ENCODE results near the gene MTR. TPM values are rescaled to one million over a fixed set of nuclear protein-coding genes. Genes with fewer than 3 reads are reported as not detected.

MTR gene
- total RNA-seq: 10 to 100 TPM in 3 of 6 experiments, 1 to 10 TPM in 3; 9.4 to 15.4 (median 11.8) TPM
- long read RNA-seq, partial matches to known transcripts: 0 of 2 reads
- long read RNA-seq, other reads (novel, unspliced or antisense): 2 of 2 reads

DNA sequence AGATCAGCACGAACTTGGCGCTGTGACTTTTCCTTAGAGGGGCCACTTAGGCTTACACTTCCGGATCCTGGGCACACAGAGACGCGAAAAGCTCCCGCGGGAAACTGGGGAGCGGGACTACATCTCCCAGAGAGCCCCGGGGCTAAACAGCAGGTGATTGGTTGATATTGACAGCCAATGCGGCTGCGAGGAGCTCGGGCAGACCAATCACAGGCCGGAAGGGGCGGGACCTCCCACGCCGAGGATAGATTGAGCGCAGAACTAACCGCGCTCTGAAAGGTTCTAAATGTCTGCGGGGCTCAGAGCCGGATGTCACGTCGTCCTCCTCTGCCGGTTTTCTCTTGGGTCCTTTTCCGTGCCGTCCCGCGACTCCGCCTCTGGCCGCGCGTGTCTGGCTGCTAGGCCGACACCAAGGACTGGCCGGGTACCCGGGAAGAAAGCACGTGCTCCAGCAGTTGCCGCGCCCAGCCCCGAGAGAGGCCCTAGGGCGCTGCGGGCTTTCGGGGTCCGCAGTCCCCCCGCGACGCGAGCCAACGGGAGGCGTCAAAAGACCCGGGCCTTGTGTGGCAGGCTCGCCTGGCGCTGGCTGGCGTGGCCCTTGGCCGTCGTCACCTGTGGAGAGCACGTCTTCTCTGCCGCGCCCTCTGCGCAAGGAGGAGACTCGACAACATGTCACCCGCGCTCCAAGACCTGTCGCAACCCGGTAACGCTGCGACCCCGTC is at the start of gene MTR:
Gene MTR, plus strand, starts transcription at position 258 of the 722 bp plus-strand sequence. Its CDS starts 412 bp downstream, at position 670.
- ATAC-seq: peak; percentile 98 to 100 (median 98)
- DNase-seq: peak; percentile 97 to 99 (median 98)
- peaks cover 0 to 19% (median 2%) of the 10 kb centered on the region in 4 donors for H3K4me1 ChIP-seq
- no peaks in the 10 kb centered on the region for H3K36me3 ChIP-seq
- TF ChIP-seq, protein P1, sequence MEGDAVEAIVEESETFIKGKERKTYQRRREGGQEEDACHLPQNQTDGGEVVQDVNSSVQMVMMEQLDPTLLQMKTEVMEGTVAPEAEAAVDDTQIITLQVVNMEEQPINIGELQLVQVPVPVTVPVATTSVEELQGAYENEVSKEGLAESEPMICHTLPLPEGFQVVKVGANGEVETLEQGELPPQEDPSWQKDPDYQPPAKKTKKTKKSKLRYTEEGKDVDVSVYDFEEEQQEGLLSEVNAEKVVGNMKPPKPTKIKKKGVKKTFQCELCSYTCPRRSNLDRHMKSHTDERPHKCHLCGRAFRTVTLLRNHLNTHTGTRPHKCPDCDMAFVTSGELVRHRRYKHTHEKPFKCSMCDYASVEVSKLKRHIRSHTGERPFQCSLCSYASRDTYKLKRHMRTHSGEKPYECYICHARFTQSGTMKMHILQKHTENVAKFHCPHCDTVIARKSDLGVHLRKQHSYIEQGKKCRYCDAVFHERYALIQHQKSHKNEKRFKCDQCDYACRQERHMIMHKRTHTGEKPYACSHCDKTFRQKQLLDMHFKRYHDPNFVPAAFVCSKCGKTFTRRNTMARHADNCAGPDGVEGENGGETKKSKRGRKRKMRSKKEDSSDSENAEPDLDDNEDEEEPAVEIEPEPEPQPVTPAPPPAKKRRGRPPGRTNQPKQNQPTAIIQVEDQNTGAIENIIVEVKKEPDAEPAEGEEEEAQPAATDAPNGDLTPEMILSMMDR (IDR thresholded peaks at IDR 0.05): no peak
- TF ChIP-seq POLR2A (IDR thresholded peaks at IDR 0.05): peak; percentile 86
- peak within 1 kb of the TSS; percentile 81 to 85 (median 83) for H3K4me3 ChIP-seq
- H3K9me3 ChIP-seq: no peaks in the 10 kb centered on the region
- no peaks in the 10 kb centered on the region for H3K27me3 ChIP-seq
- H3K27ac ChIP-seq: peak within 1 kb of the TSS; percentile 76 to 87 (median 83)
- intact Hi-C loops (cut with DNase I): no loop called here
- WGBS (ENCODE audit: insufficient coverage, low coverage, low lambda C conversion rate, missing lambda C conversion rate): 0% methylated on average over 30 of the region's 67 CpGs

DNA sequence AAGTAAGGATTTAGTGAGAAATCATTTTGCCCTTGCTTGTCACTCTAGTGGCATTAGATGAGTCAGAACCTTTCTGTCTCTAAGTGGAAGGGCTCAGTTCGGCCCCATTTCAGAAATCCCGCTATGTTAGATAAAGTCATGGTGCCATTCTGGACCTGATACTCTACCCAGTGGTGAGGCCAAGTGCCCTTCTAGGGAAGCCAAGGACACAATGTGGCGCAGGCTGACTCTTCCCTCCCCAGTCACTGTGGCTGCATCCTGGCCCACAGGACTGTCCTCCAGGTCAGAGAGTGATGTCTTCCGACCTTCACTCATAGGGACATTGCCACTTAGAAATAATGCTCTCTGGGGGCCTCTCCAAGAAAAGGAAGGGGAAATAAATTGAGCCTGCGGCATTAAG is 48.3 kb upstream of the MTR start:
- WGBS (ENCODE audit: insufficient coverage, low coverage, low lambda C conversion rate, missing lambda C conversion rate): 59% methylated on average over 4 of the region's 5 CpGs
- Histone ChIP-seq H3K4me1 (no peaks in the 10 kb centered on the region), H3K36me3 (no peaks in the 10 kb centered on the region), H3K27ac (no peak overlapping the region), H3K4me3 (no peak overlapping the region), H3K27me3 (no peaks in the 10 kb centered on the region), H3K9me3 (no peaks in the 10 kb centered on the region)
- intact Hi-C loops (cut with DNase I): no loop called here
- TF ChIP-seq, protein P1 (IDR thresholded peaks at IDR 0.05): no peak
- no peak for TF ChIP-seq POLR2A (IDR thresholded peaks at IDR 0.05)
- ATAC-seq (no peak), DNase-seq (no peak)

DNA sequence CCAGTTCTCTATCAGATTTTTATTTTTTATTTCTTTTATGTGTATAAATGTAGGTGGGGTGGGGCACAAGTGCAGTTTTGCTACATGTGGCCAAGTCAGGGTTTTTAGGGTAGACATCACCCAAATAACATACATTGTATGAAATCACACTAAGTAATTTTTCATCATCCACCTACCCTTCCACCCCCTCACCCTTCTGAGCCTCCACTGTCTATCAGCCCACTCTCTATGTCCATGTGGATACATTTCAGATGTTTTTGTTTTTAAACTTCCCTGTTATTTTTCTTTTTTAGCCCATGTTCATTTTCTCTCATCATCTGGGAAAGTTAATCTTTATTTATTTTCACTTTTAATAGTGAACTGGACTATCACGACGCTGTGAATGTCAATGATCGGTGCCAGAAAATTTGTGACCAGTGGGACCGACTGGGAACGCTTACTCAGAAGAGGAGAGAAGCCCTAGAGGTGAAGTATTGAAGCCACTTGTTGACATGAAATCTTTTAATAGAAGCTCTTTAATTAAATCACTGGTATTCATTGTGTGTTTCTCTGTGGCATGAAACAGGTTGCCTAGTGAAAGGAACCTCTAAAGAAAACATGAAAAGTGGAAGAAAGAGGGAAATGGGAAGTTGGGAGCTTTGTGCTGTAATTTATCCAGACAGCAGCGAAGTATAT is 47.6 kb upstream of the MTR start:
- DNase-seq (no peak), ATAC-seq (no peak)
- 52% methylated on average over 6 of the region's 6 CpGs for WGBS (ENCODE audit: insufficient coverage, low coverage, low lambda C conversion rate, missing lambda C conversion rate)
- Histone ChIP-seq H3K4me1 (no peaks in the 10 kb centered on the region), H3K4me3 (no peak overlapping the region), H3K27ac (no peak overlapping the region), H3K27me3 (no peaks in the 10 kb centered on the region), H3K9me3 (no peaks in the 10 kb centered on the region), H3K36me3 (no peaks in the 10 kb centered on the region)
- intact Hi-C loops (cut with DNase I): no loop called here
- no peak for TF ChIP-seq POLR2A (IDR thresholded peaks at IDR 0.05)
- TF ChIP-seq, protein P1 (IDR thresholded peaks at IDR 0.05): no peak

DNA sequence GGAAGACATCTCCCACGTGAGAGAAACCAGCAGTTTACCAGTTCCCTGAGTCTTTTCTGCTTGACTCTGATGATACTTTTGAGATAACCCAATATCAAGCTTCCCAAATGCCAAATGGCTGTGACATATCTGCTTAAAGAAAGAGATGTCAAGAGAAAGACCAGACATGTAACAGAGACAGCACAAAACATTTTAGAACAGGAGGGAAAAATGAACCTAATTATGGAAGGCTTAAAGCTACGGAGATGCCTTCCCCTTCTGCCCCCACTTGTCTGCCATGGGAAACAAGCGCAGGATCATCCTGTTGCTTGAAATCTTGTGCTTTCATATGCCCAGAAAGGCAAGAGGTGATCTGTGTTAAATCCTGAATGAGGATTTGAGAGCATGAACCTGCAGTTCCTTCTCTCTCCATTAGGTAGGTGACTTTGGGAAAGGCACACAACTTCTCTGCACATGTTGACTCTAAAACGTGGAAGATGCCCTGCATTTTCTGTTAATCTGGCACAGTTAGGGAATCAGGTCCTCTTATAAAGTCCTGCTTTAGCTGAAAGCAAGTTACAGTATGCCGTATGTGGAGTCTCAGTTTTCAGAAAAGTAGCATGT is 46.7 kb upstream of the MTR start:
- ATAC-seq: no peak
- WGBS (ENCODE audit: insufficient coverage, low coverage, low lambda C conversion rate, missing lambda C conversion rate): 45% methylated on average over 4 of the region's 5 CpGs

More for the DNA sequence above, 46.7 kb upstream of the MTR start:
- Histone ChIP-seq H3K4me1 (no peaks in the 10 kb centered on the region), H3K36me3 (no peaks in the 10 kb centered on the region), H3K27ac (no peak overlapping the region), H3K4me3 (no peak overlapping the region), H3K27me3 (no peaks in the 10 kb centered on the region), H3K9me3 (no peaks in the 10 kb centered on the region)
- intact Hi-C loops (cut with DNase I): no loop called here
- DNase-seq: no peak
- no peak for TF ChIP-seq POLR2A (IDR thresholded peaks at IDR 0.05)
- TF ChIP-seq, protein P1 (IDR thresholded peaks at IDR 0.05): peak in 3 of 4 donors; percentile 9
